Measurements from ENCODE around the gene TRIM41. TPM values are rescaled to one million over a fixed set of nuclear protein-coding genes. Genes with fewer than 3 reads are reported as not detected.

The TRIM41 gene
- polyA plus RNA-seq, 1 donor from 2014 or later = 32.1 TPM

- H3K9ac ChIP-seq (ENCODE audit: low read length) = peak overlapping the region; percentile 97
- no peaks in the 10 kb centered on the region for H3K27me3 ChIP-seq (ENCODE audit: insufficient read depth, low read depth, low read length)
- peak overlapping the region; percentile 88 for H3K27ac ChIP-seq (ENCODE audit: low read length)
- H3K4me2 ChIP-seq (ENCODE audit: low read length) = peak overlapping the region; percentile 89
- no peaks in the 10 kb centered on the region for H4K20me1 ChIP-seq (ENCODE audit: insufficient read depth)
- no peaks in the 10 kb centered on the region for H3K9me3 ChIP-seq (ENCODE audit: low read length)
- no peaks in the 10 kb centered on the region for H3K9me2 ChIP-seq (ENCODE audit: insufficient read depth, low read length)
- H3K79me2 ChIP-seq (replicated peaks; ENCODE audit: insufficient read depth, low read length) = peaks cover 76% of the 10 kb centered on the region
- H3K4me3 ChIP-seq (ENCODE audit: low read length) = peak overlapping the region; percentile 96
- H2AFZ ChIP-seq (ENCODE audit: low read depth, low read length) = peak overlapping the region; percentile 93
- no peak for TF ChIP-seq MXI1 (conservative IDR thresholded peaks at IDR 0.05; ENCODE audit: poor library complexity, severe bottlenecking)
- no peak for TF ChIP-seq REST (IDR thresholded peaks at IDR 0.05; ENCODE audit: borderline replicate concordance)
- no peak for TF ChIP-seq EZH2 (IDR thresholded peaks at IDR 0.05; ENCODE audit: borderline replicate concordance, insufficient read depth, low read length, poor library complexity, severe bottlenecking)
- no peak for TF ChIP-seq SMC3 (conservative IDR thresholded peaks at IDR 0.05; ENCODE audit: poor library complexity)
- no peak for TF ChIP-seq CTCF (IDR thresholded peaks at IDR 0.05; ENCODE audit: poor library complexity, severe bottlenecking)
- TF ChIP-seq POLR2AphosphoS5 (IDR thresholded peaks at IDR 0.05) = no peak
- TF ChIP-seq RAD21 (conservative IDR thresholded peaks at IDR 0.05) = no peak
- no peak for TF ChIP-seq EP300 (conservative IDR thresholded peaks at IDR 0.05; ENCODE audit: poor library complexity, severe bottlenecking)
- TF ChIP-seq TAF1 (IDR thresholded peaks at IDR 0.05; ENCODE audit: low read depth) = no peak
- no peaks in the 10 kb centered on the region for H3K36me3 ChIP-seq (ENCODE audit: insufficient read depth, low read length)
- H3F3A ChIP-seq (ENCODE audit: insufficient read depth, low read length, poor library complexity, severe bottlenecking) = no peaks in the 10 kb centered on the region
These were observed 22.6 kb downstream of the TRIM41 start for GRCh38 chr5:181245427-181246275.

GRCh38 chr5:181246276-181247049 is 23.4 kb downstream of the TRIM41 start:
- H3K4me3 ChIP-seq (ENCODE audit: low read length) = peak overlapping the region; percentile 96
- TF ChIP-seq EZH2 (IDR thresholded peaks at IDR 0.05; ENCODE audit: borderline replicate concordance, insufficient read depth, low read length, poor library complexity, severe bottlenecking) (no peak), SMC3 (conservative IDR thresholded peaks at IDR 0.05; ENCODE audit: poor library complexity) (no peak), RAD21 (conservative IDR thresholded peaks at IDR 0.05) (no peak), POLR2AphosphoS5 (IDR thresholded peaks at IDR 0.05) (peak; percentile 86), CTCF (IDR thresholded peaks at IDR 0.05; ENCODE audit: poor library complexity, severe bottlenecking) (no peak), TAF1 (IDR thresholded peaks at IDR 0.05; ENCODE audit: low read depth) (peak; percentile 50), MXI1 (conservative IDR thresholded peaks at IDR 0.05; ENCODE audit: poor library complexity, severe bottlenecking) (peak; percentile 43), REST (IDR thresholded peaks at IDR 0.05; ENCODE audit: borderline replicate concordance) (no peak), EP300 (conservative IDR thresholded peaks at IDR 0.05; ENCODE audit: poor library complexity, severe bottlenecking) (peak; percentile 21)
- no peaks in the 10 kb centered on the region for H3F3A ChIP-seq (ENCODE audit: insufficient read depth, low read length, poor library complexity, severe bottlenecking)
- peaks cover 74% of the 10 kb centered on the region for H3K79me2 ChIP-seq (replicated peaks; ENCODE audit: insufficient read depth, low read length)
- peak overlapping the region; percentile 88 for H3K27ac ChIP-seq (ENCODE audit: low read length)
- no peaks in the 10 kb centered on the region for H3K9me3 ChIP-seq (ENCODE audit: low read length)
- H3K27me3 ChIP-seq (ENCODE audit: insufficient read depth, low read depth, low read length) = no peaks in the 10 kb centered on the region
- no peaks in the 10 kb centered on the region for H3K36me3 ChIP-seq (ENCODE audit: insufficient read depth, low read length)
- peak overlapping the region; percentile 89 for H3K4me2 ChIP-seq (ENCODE audit: low read length)
- H3K9ac ChIP-seq (ENCODE audit: low read length) = peak overlapping the region; percentile 97
- H2AFZ ChIP-seq (ENCODE audit: low read depth, low read length) = peak overlapping the region; percentile 93
- no peaks in the 10 kb centered on the region for H3K9me2 ChIP-seq (ENCODE audit: insufficient read depth, low read length)
- H4K20me1 ChIP-seq (ENCODE audit: insufficient read depth) = no peaks in the 10 kb centered on the region

Measured in neural cell (in vitro differentiated cells).